Omental fat pad (tissue), 4 donors: ENCODE data around the gene MAPKAPK2. TPM values are rescaled to one million over a fixed set of nuclear protein-coding genes. Genes with fewer than 3 reads are reported as not detected.

Experiments
- ATAC-seq: fragments of 150-250 bp; one replicate; pipeline ENCODE4 v1.9.1; 2016; ENCODE audit warnings: mild to moderate bottlenecking, moderate library complexity; ENCODE audit not compliant: low FRiP score
- DNase-seq: peaks from one replicate; pipeline ENCODE4 v3.0.0-alpha.2; 2019; ENCODE audit warnings: low spot score
- total RNA-seq, 4 donors: library from RNA; depleted of rRNA; stranded (reverse); fragments of >200 nt; gene quantifications; one replicate each; pipeline ENCODE4 v1.1.0, GENCODE V29; 2016
- TF ChIP-seq, protein P1 (sequence below), 3 donors: fragments of 450-650 bp; IDR thresholded peaks; one replicate each; pipeline ENCODE4 v1.5.1; 2016 to 2017; ENCODE audit warnings: antibody characterized with exemption in 3 of 3, mild to moderate bottlenecking in 3 of 3, moderate library complexity in 2 of 3

The MAPKAPK2 gene
- total RNA-seq, 4 donors from 2014 or later: 52.0 to 151 (median 79.9) TPM

DNA sequence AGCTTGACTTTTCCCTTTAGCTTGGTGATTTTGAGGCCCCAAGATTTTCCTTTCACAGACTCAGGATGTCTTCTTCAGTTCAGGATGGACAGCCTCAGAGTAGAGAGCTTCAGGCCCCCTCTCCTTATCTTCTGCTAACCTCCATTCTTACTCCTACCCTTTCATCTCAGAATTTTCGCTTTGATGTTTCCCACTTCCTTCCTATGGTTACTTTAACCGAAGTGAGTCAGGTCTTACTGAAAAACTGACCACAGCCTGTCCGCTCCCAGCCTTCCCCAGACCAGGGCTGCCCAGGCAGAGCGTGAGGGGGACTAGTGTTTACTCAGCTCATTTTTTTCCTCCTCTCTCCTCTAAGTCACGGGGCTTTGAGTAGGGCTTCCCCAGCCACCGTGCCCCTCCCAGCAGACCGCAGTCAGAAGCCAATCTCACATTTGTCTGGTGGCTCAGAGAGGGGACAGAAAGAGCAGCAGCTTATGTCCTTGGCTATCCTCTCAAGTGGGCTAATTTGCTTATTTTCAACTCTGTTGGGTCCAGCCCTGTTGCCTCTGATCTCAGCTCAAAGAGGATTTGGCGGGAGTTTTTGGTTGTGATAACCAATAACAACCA is 81.6 kb downstream of the MAPKAPK2 start:
- DNase-seq (no peak), ATAC-seq (peak; percentile 26)
- TF ChIP-seq, protein P1, sequence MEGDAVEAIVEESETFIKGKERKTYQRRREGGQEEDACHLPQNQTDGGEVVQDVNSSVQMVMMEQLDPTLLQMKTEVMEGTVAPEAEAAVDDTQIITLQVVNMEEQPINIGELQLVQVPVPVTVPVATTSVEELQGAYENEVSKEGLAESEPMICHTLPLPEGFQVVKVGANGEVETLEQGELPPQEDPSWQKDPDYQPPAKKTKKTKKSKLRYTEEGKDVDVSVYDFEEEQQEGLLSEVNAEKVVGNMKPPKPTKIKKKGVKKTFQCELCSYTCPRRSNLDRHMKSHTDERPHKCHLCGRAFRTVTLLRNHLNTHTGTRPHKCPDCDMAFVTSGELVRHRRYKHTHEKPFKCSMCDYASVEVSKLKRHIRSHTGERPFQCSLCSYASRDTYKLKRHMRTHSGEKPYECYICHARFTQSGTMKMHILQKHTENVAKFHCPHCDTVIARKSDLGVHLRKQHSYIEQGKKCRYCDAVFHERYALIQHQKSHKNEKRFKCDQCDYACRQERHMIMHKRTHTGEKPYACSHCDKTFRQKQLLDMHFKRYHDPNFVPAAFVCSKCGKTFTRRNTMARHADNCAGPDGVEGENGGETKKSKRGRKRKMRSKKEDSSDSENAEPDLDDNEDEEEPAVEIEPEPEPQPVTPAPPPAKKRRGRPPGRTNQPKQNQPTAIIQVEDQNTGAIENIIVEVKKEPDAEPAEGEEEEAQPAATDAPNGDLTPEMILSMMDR (IDR thresholded peaks at IDR 0.05): no peak

DNA sequence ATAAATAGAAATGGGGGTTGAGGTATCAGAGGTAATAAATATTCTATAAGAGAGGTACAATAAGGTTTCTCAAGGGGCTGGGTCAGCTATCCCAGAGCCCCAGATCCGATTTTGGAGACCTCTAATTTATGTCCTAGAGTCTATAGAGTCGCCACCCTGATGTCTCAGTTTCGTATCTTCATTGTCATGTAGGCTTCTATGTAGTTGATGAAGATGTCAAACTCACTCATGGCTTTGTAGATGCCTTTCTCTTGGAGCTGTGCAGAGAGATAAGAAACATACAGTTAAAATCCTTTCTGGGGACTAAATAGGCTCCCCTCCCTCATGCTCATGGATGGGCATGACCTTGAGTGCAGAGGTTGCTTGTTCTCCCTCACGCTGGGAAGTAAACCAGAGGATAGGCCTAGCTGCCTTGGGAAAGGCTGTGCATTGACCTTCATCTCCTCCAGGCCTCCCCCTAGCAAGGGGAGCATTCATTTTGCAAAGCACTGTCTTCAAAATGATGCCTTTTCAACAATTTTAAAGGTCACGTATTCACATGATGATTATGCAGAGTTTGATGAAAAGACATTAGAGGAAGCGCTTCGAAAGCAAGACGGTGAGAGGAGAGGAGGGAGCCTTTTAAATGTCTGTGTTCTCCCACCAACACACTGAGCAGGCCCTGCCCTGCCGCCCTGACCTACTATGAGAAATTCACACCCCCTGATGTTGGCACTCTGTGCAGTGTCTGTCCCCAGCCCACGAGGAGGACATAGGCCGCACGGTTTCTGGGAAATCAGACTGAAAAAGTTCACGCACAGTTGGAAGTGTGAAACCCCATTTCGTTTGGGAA is 84.0 kb downstream of the MAPKAPK2 start:
- no peak for ATAC-seq
- TF ChIP-seq, protein P1 (IDR thresholded peaks at IDR 0.05): no peak
- no peak for DNase-seq

DNA sequence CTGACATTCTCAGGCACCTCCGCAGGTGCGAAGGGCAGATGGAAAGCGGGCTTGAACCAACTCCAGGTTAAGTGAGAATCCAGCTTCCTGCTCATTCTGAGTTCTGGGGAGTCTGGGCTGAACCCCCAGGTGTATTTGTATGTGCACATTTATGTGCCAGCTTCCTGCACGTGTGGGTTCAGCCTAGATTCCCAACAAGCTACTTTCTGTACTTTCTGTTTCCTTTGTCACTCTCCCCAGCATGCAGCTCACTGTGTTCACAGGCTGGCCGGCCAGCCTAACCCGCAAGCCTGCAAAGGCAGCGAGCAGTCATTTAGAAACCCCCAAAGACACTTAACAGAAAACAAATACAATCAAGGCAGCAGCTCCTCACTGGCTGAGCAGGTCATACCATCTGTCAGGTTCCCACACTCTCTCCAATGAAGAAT is 84.6 kb downstream of the MAPKAPK2 start:
- DNase-seq: no peak
- TF ChIP-seq, protein P1 (IDR thresholded peaks at IDR 0.05): no peak
- ATAC-seq: no peak

DNA sequence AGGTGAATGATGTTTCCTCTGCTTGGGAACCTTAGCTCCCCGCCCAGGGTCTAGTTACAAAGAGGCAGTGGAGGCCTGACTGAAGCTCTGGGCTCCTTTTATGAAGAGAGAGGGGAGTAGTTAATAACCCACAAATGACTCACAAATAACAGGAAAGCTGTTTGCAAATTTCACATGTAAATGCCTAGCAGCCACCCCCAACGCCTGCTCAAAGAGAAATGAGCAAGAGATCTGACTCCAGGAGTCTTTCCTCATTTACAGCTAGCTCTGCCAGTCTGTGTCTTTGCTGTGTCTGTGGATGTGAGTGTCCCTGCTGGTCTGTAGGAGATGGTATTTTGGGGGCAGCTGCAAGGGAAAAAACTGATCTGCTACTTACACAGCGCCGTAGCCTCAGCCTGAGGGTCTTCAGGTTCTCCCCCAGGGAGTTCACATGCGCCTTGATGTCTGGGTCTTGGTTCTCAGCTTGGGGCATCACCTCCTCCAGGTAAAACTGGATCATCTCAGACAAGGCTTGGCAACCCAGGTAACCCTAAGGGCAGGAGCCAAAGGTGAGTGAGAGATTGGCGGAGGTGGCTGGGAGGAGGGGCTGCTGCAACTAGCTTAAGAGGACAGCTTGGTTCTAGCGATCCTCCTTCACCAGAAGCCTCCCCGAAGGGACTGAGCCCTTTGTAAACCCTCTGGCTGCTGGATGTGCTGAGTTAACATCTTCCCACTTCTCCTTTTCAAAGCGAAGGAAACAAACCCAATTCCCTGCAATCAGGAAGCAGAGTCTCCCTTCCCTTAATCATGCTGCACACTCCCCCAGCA is 86.0 kb downstream of the MAPKAPK2 start, which contains the start of gene IL19:
Gene IL19, plus strand, starts transcription at position 243 of the 807 bp plus-strand sequence. CDS start 65,890 bp downstream, outside the sequence.
- DNase-seq (no peak), ATAC-seq (peak; percentile 87)

DNA sequence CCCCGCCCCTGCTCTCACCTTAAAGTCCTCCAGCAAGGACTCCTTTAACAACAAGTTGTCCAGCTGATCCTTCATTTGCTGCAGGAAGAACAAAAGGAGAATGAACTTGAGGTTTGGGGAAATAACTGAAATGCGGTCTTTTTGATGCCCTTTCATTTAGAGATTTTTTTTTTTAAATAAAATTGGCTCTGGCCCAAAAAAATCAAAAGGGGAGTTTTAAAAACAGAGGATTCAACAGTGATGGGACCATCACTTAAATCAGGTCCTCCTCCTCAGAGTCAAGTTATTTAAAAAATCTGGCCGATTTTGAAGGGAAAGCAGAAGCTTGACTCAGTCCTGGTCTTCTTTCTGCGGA is 86.6 kb downstream of the MAPKAPK2 start:
- ATAC-seq (no peak), DNase-seq (no peak)
- TF ChIP-seq, protein P1 (IDR thresholded peaks at IDR 0.05): no peak

More for the DNA sequence above, 86.0 kb downstream of the MAPKAPK2 start, which contains the start of gene IL19:
- TF ChIP-seq, protein P1 (IDR thresholded peaks at IDR 0.05): no peak

DNA sequence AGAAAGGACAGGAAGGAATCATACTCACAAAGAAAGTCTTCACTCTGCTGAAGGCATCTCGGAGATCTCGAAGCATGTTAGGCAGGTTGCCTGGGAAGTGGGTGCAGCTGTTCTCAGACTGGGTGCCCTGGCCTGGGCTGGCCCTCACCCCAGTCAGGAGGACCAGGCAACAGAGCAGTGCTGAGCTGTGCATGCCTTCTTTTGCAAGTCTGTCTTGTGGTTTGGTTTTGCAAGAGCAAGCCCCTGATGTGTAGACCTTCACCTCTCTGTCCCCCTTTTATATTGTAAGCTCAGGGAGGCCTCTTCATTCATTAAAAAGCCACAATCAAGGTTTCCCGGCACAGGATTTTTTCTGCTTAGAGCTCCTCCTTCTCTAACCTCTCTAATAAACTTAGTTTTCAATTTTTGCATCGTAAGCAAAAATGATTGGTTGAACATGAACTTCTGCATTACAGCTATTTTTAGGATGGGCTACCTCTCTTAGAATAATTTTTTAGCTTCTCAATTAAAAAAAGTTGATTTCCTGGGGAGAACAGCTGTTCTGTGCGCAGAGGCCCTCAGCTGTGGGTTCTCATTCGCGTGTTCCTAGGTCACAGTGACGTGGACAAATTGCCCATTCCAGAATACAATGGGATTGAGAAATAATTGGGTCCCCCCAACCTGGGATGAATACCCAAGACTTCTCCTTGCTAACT is 87.7 kb downstream of the MAPKAPK2 start, which contains the start of gene IL10:
Gene IL10, minus strand, starts transcription at position 252 of the 695 bp plus-strand sequence. Its CDS starts 59 bp downstream, at position 193.
- ATAC-seq (no peak), DNase-seq (no peak)
- TF ChIP-seq, protein P1 (IDR thresholded peaks at IDR 0.05): no peak
